T-helper 2 cell treated with Interferon-gamma antibody and Interleukin-4, amounts not matched to agents 5 μg/mL and 100 μg/mL, for 36 hours (primary cell): ENCODE measurements around the gene ZNF524.
"Not testable (repeated sequence)": the region's sequence is repeated elsewhere in the genome, so short reads cannot be mapped to it uniquely, and the experiment has no call there.

Source experiments
- DNase-seq: peaks from one replicate; pipeline ENCODE4 v3.0.0; 2021; ENCODE audit warnings: low spot score
- H3K27ac Mint-ChIP-seq: one replicate; pipeline ENCODE4 v1.8.0; 2021; ENCODE audit warnings: mild to moderate bottlenecking, mixed read lengths
- H3K27me3 Mint-ChIP-seq: one replicate; pipeline ENCODE4 v1.8.0; 2021; ENCODE audit warnings: low read depth, mixed read lengths
- H3K36me3 Mint-ChIP-seq: one replicate; pipeline ENCODE4 v1.8.0; 2021; ENCODE audit warnings: low read depth, mixed read lengths
- H3K4me1 Mint-ChIP-seq: one replicate; pipeline ENCODE4 v1.8.0; 2021; ENCODE audit warnings: low read depth, mixed read lengths
- H3K4me3 Mint-ChIP-seq: one replicate; pipeline ENCODE4 v1.8.0; 2022; ENCODE audit warnings: mild to moderate bottlenecking, moderate library complexity, mixed read lengths
- H3K9me3 Mint-ChIP-seq: one replicate; pipeline ENCODE4 v1.8.0; 2021; ENCODE audit warnings: mixed read lengths

ZNF524 gene, protein sequence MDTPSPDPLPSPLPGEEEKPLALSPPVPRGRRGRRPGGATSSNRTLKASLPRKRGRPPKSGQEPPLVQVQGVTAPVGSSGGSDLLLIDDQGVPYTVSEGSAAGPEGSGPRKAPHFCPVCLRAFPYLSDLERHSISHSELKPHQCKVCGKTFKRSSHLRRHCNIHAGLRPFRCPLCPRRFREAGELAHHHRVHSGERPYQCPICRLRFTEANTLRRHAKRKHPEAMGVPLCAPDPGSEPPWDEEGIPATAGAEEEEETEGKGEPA

GRCh38 chr19:55599842-55600661 lies at the start of gene ZNF524:
ZNF524 (plus strand) TSS chr19:55600288; CDS start chr19:55602113, 1,825 bp downstream.
- Mint-ChIP-seq H3K36me3 (peaks cover 32% of the 10 kb centered on the region), H3K9me3 (no peaks in the 10 kb centered on the region), H3K27me3 (no peaks in the 10 kb centered on the region), H3K4me3 (peak within 1 kb of the TSS; percentile 97), H3K27ac (peak within 1 kb of the TSS; percentile 99), H3K4me1 (peaks cover 28% of the 10 kb centered on the region)
- peak; percentile 87 for DNase-seq

GRCh38 chr19:55550321-55550650 lies 49.8 kb upstream of the ZNF524 start:
- no peaks in the 10 kb centered on the region for H3K9me3 Mint-ChIP-seq
- no peaks in the 10 kb centered on the region for H3K4me1 Mint-ChIP-seq
- H3K4me3 Mint-ChIP-seq = no peak overlapping the region
- DNase-seq = no peak
- H3K27ac Mint-ChIP-seq = no peak overlapping the region
- peaks cover 5% of the 10 kb centered on the region for H3K27me3 Mint-ChIP-seq
- H3K36me3 Mint-ChIP-seq = no peaks in the 10 kb centered on the region

DNA sequence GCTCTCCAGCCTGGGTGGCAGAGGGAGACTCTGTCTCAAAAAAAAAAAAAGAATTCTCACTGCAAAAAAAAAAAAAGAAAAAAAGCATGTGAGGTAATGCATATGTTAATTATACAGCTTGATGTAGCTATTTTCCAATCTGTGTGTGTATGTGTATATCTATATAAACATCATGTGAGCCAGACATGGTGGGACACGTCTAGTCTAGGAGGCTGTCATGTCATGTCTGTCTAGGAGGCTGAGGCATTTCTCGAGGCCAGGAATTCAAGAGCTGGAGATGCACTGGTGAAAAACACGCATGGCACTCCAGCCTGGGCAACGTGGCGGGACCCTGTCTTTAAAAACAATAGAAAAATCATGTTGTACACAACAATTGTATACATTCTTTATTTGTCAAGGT lies 47.9 kb upstream of the ZNF524 start:
- Mint-ChIP-seq H3K4me1 (no peaks in the 10 kb centered on the region), H3K4me3 (no peak overlapping the region), H3K9me3 (no peaks in the 10 kb centered on the region), H3K27me3 (peaks cover 5% of the 10 kb centered on the region), H3K36me3 (no peaks in the 10 kb centered on the region), H3K27ac (no peak overlapping the region)
- no peak for DNase-seq

DNA sequence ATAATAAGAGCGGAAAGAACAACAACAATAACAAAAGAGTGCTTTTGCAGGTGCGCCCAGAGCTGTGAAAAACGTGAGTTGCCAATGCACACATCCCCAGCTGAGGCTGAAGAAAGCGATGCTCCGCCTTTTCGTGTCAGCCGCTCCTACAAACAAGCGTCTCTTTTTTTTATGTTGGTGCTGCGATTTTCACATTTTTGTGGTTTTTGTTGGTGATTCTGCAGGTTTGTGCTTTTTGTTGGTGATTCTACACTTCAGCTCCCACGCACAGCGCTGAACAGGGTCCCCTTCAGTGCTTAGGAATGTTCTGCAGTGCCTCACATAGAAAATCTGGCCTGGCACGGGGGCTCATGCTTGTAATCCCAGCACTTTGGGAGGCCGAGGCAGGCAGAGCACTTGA lies 47.5 kb upstream of the ZNF524 start:
- peaks cover 1% of the 10 kb centered on the region for H3K27me3 Mint-ChIP-seq
- H3K36me3 Mint-ChIP-seq = no peaks in the 10 kb centered on the region
- H3K27ac Mint-ChIP-seq = no peak overlapping the region

DNA sequence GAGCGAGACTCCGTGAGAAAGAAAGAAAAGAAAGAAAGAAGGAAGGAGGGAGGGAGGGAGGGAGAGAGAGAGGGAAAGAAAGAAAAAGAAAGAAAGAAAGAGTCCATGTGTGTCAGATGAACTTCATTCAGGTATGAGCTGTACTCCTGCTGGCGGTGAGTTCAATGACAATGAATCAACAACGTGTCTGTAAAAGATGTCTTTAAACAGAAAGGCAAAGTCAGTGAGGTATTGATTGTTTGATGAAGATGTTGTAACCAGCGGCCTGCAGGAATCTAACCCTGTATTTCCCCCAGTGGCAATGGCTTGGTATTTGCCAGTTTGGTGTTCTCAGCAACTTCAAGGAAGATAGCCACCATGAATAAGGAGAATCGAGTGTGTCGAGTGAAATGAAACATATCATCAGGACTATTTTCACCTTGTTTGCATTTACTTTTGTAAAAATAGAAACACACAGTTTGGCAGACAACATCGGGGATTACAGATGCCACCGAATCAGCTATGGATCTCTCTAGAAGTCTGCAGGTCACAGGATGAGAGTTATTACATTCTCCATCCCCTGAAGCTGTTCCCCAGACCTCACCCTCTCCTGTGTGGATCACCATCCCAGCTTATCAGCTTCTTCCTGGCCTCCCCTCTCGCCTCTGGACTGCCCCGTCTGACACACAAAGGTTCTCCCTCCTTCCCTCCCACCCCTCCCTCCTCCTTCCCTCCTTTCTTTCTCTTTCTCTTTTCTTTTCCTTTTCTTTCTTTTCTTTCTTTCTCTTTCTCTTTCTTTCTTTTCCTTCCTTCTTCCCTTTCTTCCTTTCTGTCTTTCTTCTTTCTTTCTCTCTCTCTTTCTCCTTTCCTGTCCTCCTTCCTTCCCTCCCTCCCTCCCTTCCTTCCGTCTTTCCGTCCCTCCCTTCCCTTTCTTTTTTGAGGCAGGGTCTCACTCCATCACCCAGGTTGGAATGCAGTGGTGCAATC lies 46.6 kb upstream of the ZNF524 start:
- no peaks in the 10 kb centered on the region for H3K9me3 Mint-ChIP-seq
- H3K4me3 Mint-ChIP-seq = no peak overlapping the region
- DNase-seq = no peak
- H3K27me3 Mint-ChIP-seq = no peaks in the 10 kb centered on the region
- no peak overlapping the region for H3K27ac Mint-ChIP-seq
- H3K4me1 Mint-ChIP-seq = no peaks in the 10 kb centered on the region
- H3K36me3 Mint-ChIP-seq = no peaks in the 10 kb centered on the region

More for the DNA sequence above, 47.5 kb upstream of the ZNF524 start:
- DNase-seq = no peak
- Mint-ChIP-seq H3K4me1 (no peaks in the 10 kb centered on the region), H3K9me3 (no peaks in the 10 kb centered on the region), H3K4me3 (no peak overlapping the region)

DNA sequence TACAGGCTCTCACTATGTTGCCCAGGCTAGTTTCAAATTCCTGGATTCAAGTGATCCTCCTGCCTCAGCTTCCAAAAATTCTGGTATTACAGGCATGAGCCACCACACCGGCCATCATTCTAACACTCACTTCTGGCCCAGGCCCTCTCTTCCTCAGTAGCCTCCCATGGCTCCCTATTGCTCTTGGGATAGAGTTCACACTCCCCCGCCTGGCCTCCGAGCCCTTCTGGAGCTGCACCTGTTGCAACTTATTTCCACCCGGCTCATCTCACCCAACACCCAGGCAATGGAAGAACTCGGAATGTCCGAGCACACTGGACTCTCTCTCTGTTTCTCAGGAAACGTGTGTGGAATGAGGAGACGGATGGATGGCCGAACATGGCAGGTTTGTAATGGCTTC lies 45.8 kb upstream of the ZNF524 start:
- H3K27me3 Mint-ChIP-seq = no peaks in the 10 kb centered on the region

DNA sequence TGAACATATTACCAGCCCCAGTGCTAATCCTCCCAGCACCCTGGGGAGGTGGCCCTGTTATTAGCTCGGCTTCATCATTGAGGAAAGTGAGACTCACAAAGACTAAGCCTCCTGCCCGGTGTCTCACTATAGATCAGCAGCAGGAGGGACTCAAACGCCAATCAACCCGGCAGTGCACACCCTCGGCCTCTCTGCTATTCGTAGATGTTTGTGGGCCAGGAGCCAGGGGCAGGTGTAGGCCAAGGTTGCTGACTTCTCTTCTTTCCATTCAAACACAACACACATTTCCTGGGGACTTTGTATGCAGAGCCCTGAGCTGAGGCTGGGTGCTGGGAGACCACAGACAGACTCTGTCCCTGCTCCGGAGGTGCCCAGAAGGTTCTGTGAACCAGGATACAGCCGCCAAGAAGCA lies 45.3 kb upstream of the ZNF524 start:
- Mint-ChIP-seq H3K9me3 (no peaks in the 10 kb centered on the region), H3K27me3 (no peaks in the 10 kb centered on the region), H3K36me3 (no peaks in the 10 kb centered on the region), H3K4me1 (no peaks in the 10 kb centered on the region), H3K27ac (no peak overlapping the region), H3K4me3 (no peak overlapping the region)
- no peak for DNase-seq

More for the DNA sequence above, 45.8 kb upstream of the ZNF524 start:
- Mint-ChIP-seq H3K9me3 (no peaks in the 10 kb centered on the region), H3K27ac (no peak overlapping the region), H3K4me1 (no peaks in the 10 kb centered on the region), H3K4me3 (no peak overlapping the region), H3K36me3 (no peaks in the 10 kb centered on the region)
- no peak for DNase-seq

DNA sequence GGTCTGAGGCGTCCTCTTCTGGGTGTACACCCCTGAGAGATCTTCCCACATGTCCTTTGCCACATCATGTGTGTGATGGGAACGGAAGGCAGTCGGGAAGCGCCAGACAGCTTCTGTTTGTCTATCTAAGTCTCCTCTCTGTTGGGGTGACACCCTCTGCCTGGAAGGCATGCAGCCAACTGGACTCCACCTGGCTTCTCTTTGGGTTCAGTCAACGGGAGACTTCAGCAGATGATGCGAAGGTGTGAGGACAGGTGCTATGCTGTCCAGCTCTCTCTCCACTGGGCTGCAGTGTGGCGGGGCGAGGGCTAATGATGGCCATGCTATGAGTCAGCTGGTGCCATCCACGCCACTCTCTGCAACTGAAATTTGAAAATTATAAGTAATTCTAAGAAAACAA lies 40.4 kb upstream of the ZNF524 start:
- no peaks in the 10 kb centered on the region for H3K4me1 Mint-ChIP-seq
- H3K4me3 Mint-ChIP-seq = no peak overlapping the region
- H3K27ac Mint-ChIP-seq = no peak overlapping the region
- no peaks in the 10 kb centered on the region for H3K36me3 Mint-ChIP-seq
- H3K27me3 Mint-ChIP-seq = no peaks in the 10 kb centered on the region
- H3K9me3 Mint-ChIP-seq = no peaks in the 10 kb centered on the region
- no peak for DNase-seq

DNA sequence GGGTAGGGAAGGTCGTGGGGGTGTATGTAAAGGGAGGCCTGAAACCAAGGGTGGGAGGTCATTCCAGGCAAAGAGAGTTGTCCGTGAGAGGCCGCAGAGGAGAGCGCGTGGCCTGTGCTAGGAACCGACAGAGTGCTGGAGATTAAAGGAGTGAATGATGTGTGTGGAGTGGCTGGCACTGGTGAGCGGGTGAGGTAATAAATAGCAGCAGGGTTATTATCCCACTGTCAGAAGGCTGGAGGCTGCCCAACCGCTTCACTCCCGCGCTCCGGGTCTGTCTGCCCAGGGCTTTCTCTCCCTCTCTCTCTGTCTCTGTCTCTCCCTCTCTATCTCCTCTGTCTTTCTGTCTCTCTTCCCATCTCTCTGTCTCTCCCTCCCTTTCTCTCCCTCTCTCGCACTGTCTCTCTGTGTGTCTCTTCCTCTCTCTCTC lies 36.8 kb upstream of the ZNF524 start:
- DNase-seq = no peak
- Mint-ChIP-seq H3K9me3 (no peaks in the 10 kb centered on the region), H3K4me1 (no peaks in the 10 kb centered on the region), H3K36me3 (no peaks in the 10 kb centered on the region), H3K27ac (no peak overlapping the region), H3K4me3 (no peak overlapping the region), H3K27me3 (peaks cover 2% of the 10 kb centered on the region)

DNA sequence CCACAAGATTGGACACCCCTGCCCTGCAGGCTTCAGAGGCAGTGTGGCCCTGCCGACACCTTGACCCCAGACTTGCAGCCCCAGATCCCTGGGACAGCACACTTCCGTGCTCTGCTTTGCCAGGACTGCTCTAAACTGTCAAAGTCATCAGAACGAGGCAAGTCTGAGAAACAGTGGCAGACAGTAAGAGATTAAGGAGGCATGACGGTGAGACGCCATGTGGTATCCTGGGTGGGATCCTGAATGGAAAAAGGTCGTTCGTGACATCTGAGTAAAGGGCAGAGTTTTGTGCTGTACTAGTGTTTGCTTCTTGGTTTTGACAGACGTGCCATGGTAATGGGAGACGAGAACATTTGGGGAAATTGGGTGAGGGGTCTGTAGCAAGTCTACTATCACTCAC lies 33.3 kb upstream of the ZNF524 start:
- Mint-ChIP-seq H3K27me3 (peaks cover 2% of the 10 kb centered on the region), H3K27ac (no peak overlapping the region)
- DNase-seq = no peak

DNA sequence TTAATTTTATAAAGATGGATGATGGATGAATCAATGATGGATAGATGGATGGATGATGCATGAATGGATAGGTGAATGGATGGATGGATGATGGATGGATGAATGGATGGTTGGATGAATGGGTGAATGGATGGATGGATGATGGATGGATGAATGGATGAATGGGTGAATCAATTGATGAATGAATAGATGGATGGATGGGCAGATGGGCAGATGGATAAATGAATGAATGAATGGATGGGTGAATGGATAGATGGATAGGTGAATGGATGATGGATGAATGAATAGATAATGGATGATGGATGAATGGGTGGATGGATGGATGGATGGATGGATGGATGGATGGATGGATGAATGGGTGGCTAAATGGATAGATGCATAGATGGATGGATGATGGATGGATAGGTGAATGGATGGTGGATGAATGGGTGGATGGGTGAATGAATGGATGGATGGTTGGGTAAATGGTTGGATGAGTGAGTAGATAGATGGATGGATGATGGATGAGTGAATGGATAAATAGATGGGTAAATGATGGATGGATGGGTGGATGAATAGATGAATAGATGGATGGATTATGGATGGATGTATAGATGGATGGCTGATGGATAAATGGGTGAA lies 32.3 kb upstream of the ZNF524 start:
- no peaks in the 10 kb centered on the region for H3K9me3 Mint-ChIP-seq
- no peak overlapping the region for H3K4me3 Mint-ChIP-seq
- peaks cover 2% of the 10 kb centered on the region for H3K27me3 Mint-ChIP-seq

More for the DNA sequence above, 33.3 kb upstream of the ZNF524 start:
- Mint-ChIP-seq H3K9me3 (no peaks in the 10 kb centered on the region), H3K4me3 (no peak overlapping the region), H3K4me1 (no peaks in the 10 kb centered on the region), H3K36me3 (no peaks in the 10 kb centered on the region)

DNA sequence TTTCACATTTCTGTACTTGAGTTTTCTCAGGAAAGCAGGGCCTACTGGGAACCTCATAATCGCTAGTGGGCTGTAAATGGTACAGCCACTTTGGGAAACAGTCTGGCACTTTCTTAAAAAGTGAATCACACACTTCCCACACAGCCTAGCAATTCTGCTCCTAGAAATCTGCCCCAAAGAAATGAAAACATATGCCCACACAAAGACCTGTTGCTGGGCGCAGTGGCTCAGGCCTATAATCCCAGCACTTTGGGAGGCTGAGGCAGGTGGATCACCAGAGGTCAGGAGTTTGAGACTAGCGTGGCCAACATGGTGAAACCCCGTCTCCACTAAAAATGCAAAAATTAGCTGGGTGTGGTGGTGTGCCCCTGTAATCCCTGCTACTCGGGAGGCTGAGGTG lies 30.6 kb upstream of the ZNF524 start:
- not testable (repeated sequence) for H3K4me3 Mint-ChIP-seq, H3K4me1 Mint-ChIP-seq, H3K36me3 Mint-ChIP-seq, H3K27ac Mint-ChIP-seq, DNase-seq, H3K9me3 Mint-ChIP-seq, H3K27me3 Mint-ChIP-seq

More for the DNA sequence above, 32.3 kb upstream of the ZNF524 start:
- no peaks in the 10 kb centered on the region for H3K4me1 Mint-ChIP-seq
- DNase-seq = no peak
- no peaks in the 10 kb centered on the region for H3K36me3 Mint-ChIP-seq
- H3K27ac Mint-ChIP-seq = no peak overlapping the region

- not testable (repeated sequence) for H3K27me3 Mint-ChIP-seq, DNase-seq, H3K9me3 Mint-ChIP-seq, H3K4me3 Mint-ChIP-seq, H3K4me1 Mint-ChIP-seq, H3K27ac Mint-ChIP-seq, H3K36me3 Mint-ChIP-seq
Observed at GRCh38 chr19:55573929-55574328, 26.2 kb upstream of the ZNF524 start.
